NB4 (cell line): ENCODE results near the gene TMEM38B.

ENCODE experiments used
- MYC ChIP-seq: IDR thresholded peaks from 2 replicates; pipeline ENCODE4 v1.6.1; 2011; ENCODE audit warnings: low read depth, low read length
- POLR2A ChIP-seq: IDR thresholded peaks from 2 replicates; pipeline ENCODE4 v1.6.1; 2011; ENCODE audit warnings: mild to moderate bottlenecking; ENCODE audit not compliant: insufficient read length; ENCODE audit errors: extremely low read depth
- TF ChIP-seq, protein P1 (sequence below): IDR thresholded peaks from 2 replicates; pipeline ENCODE4 v1.6.1; 2011; ENCODE audit warnings: low read depth, low read length
- TF ChIP-seq, protein P2 (sequence below): IDR thresholded peaks from one replicate; pipeline ENCODE4 v1.5.1; 2012; ENCODE audit warnings: low read depth, low read length

DNA sequence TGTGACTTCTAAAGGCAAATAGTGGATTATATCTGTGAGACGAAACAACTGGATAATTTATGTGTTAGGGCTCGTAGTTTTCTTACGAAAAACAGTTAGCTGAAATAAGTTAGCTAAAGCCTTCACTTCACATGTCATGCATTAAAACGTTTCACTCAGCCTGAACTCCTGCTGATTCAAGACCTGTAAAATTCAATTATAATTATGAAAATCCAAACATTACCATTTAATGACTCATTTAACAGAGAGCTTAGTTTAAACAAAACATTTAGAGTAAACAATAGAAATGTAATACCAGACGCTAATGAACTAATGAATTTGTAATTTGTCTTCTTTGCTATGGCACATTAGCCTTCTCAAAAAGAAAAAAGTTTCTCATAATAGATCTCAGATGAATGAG lies 30.4 kb upstream of the TMEM38B start:
- TF ChIP-seq, protein P1, sequence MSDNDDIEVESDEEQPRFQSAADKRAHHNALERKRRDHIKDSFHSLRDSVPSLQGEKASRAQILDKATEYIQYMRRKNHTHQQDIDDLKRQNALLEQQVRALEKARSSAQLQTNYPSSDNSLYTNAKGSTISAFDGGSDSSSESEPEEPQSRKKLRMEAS: no peak
- TF ChIP-seq, protein P2, sequence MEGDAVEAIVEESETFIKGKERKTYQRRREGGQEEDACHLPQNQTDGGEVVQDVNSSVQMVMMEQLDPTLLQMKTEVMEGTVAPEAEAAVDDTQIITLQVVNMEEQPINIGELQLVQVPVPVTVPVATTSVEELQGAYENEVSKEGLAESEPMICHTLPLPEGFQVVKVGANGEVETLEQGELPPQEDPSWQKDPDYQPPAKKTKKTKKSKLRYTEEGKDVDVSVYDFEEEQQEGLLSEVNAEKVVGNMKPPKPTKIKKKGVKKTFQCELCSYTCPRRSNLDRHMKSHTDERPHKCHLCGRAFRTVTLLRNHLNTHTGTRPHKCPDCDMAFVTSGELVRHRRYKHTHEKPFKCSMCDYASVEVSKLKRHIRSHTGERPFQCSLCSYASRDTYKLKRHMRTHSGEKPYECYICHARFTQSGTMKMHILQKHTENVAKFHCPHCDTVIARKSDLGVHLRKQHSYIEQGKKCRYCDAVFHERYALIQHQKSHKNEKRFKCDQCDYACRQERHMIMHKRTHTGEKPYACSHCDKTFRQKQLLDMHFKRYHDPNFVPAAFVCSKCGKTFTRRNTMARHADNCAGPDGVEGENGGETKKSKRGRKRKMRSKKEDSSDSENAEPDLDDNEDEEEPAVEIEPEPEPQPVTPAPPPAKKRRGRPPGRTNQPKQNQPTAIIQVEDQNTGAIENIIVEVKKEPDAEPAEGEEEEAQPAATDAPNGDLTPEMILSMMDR: no peak
- TF ChIP-seq POLR2A (no peak), MYC (no peak)
